Measurements from ENCODE around the gene PRDM10.

The PRDM10 gene

GRCh38 chr11:130002352-130002845 is at the start of gene PRDM10:
Gene PRDM10 (minus strand): TSS chr11:130002835. CDS start chr11:129960964, 41,871 bp downstream.
- peak within 1 kb of the TSS; percentile 100 for H3K27ac ChIP-seq
- TF ChIP-seq ZFX (IDR thresholded peaks at IDR 0.05) (no peak; the same call in 1 of the 2 replicates), CTCF (conservative IDR thresholded peaks at IDR 0.05) (no peak)

- H3K27ac ChIP-seq, result no peak overlapping the region
- no peak for TF ChIP-seq ZFX (IDR thresholded peaks at IDR 0.05)
- no peak for TF ChIP-seq CTCF (conservative IDR thresholded peaks at IDR 0.05)
Observed at GRCh38 chr11:130051082-130051481, 48.4 kb upstream of the PRDM10 start.

- no peak overlapping the region for H3K27ac ChIP-seq
- TF ChIP-seq CTCF (conservative IDR thresholded peaks at IDR 0.05) (no peak), ZFX (IDR thresholded peaks at IDR 0.05) (no peak)
Observed at GRCh38 chr11:130050257-130050656, 47.6 kb upstream of the PRDM10 start.

GRCh38 chr11:130049328-130049771 is 46.7 kb upstream of the PRDM10 start:
- no peak overlapping the region for H3K27ac ChIP-seq
- TF ChIP-seq CTCF (conservative IDR thresholded peaks at IDR 0.05) (no peak), ZFX (IDR thresholded peaks at IDR 0.05) (no peak)

GRCh38 chr11:130047141-130047540 is 44.5 kb upstream of the PRDM10 start:
- no peak overlapping the region for H3K27ac ChIP-seq
- TF ChIP-seq CTCF (conservative IDR thresholded peaks at IDR 0.05) (no peak), ZFX (IDR thresholded peaks at IDR 0.05) (no peak)

- TF ChIP-seq ZFX (IDR thresholded peaks at IDR 0.05) (no peak), CTCF (conservative IDR thresholded peaks at IDR 0.05) (no peak)
- H3K27ac ChIP-seq, result no peak overlapping the region
Observed at GRCh38 chr11:130043575-130043974, 40.9 kb upstream of the PRDM10 start.

- TF ChIP-seq ZFX (IDR thresholded peaks at IDR 0.05) (no peak), CTCF (conservative IDR thresholded peaks at IDR 0.05) (no peak)
- no peak overlapping the region for H3K27ac ChIP-seq
Observed at GRCh38 chr11:130042093-130042591, 39.5 kb upstream of the PRDM10 start.
